Activated CD4-positive, alpha-beta T cell treated with anti-CD3 and anti-CD28 coated beads, Interleukin-2, amount 50 U/mL, for 48 hours (primary cell): ENCODE data around the gene BPIFB6.

Experiments
- DNase-seq, 2 experiments: peaks; one replicate each; pipeline ENCODE4 v3.0.0-alpha.2; 2020

Gene BPIFB6

GRCh38 chr20:33002087-33002808 lies 29.2 kb upstream of the BPIFB6 start:
- no peak for DNase-seq

GRCh38 chr20:33004141-33004751 lies 27.2 kb upstream of the BPIFB6 start, which contains the start of gene SUN5:
Gene SUN5, minus strand, starts transcription at chr20:33004433. Its CDS starts 93 bp downstream, at chr20:33004340.
- no peak for DNase-seq

- peak; percentile 3 to 17 for DNase-seq
These were observed 26.3 kb upstream of the BPIFB6 start for GRCh38 chr20:33005132-33005566.

- no peak for DNase-seq
These were observed 25.3 kb upstream of the BPIFB6 start for GRCh38 chr20:33005908-33006775.

- no peak for DNase-seq
These were observed 24.6 kb upstream of the BPIFB6 start for GRCh38 chr20:33006776-33007375.

- no peak for DNase-seq
These were observed 23.8 kb upstream of the BPIFB6 start, which contains the start of gene BPIFB2 for GRCh38 chr20:33007376-33008335. Gene BPIFB2, plus strand, starts transcription at chr20:33007704. Its CDS starts 871 bp downstream, at chr20:33008575.

- no peak for DNase-seq
These were observed 22.9 kb upstream of the BPIFB6 start for GRCh38 chr20:33008336-33009213.

- no peak for DNase-seq
These were observed 22.0 kb upstream of the BPIFB6 start for GRCh38 chr20:33009214-33010132.

GRCh38 chr20:33010133-33010504 lies 21.3 kb upstream of the BPIFB6 start:
- DNase-seq = no peak

GRCh38 chr20:33010674-33011449 lies 20.6 kb upstream of the BPIFB6 start:
- DNase-seq = no peak

GRCh38 chr20:33012327-33013189 lies 18.9 kb upstream of the BPIFB6 start:
- DNase-seq = no peak

- DNase-seq = no peak
These were observed 17.6 kb upstream of the BPIFB6 start for GRCh38 chr20:33013701-33014326.

- DNase-seq = no peak
These were observed 16.9 kb upstream of the BPIFB6 start for GRCh38 chr20:33014336-33015113.

GRCh38 chr20:33015114-33015484 lies 16.3 kb upstream of the BPIFB6 start:
- DNase-seq = no peak

GRCh38 chr20:33015700-33016580 lies 15.5 kb upstream of the BPIFB6 start:
- no peak for DNase-seq
